Measurements from ENCODE around the gene GSX1.
A peak's percentile ranks its signal among the peaks of the same experiment; 100 is the strongest.
"Not testable (repeated sequence)": the region's sequence is repeated elsewhere in the genome, so short reads cannot be mapped to it uniquely, and the experiment has no call there.

GSX1 gene

GRCh38 chr13:27792393-27793218, at the start of gene GSX1:
Gene GSX1 (plus strand): TSS chr13:27792483. CDS start chr13:27792691, 208 bp downstream.
- no peak for DNase-seq (ENCODE audit: low spot score)

GRCh38 chr13:27744801-27745200, 47.5 kb upstream of the GSX1 start:
- no peak for DNase-seq (ENCODE audit: low spot score)

- DNase-seq (ENCODE audit: low spot score), result no peak
Observed at GRCh38 chr13:27745301-27745700, 47.0 kb upstream of the GSX1 start.

- not testable (repeated sequence) for DNase-seq (ENCODE audit: low spot score)
Observed at GRCh38 chr13:27748143-27748542, 44.1 kb upstream of the GSX1 start.

GRCh38 chr13:27751953-27752532, 40.2 kb upstream of the GSX1 start:
- no peak for DNase-seq (ENCODE audit: low spot score)

- no peak for DNase-seq (ENCODE audit: low spot score)
Observed at GRCh38 chr13:27765650-27766049, 26.6 kb upstream of the GSX1 start.

- DNase-seq (ENCODE audit: low spot score), result peak; percentile 39
Observed at GRCh38 chr13:27770809-27771208, 21.5 kb upstream of the GSX1 start.

GRCh38 chr13:27772651-27773425, 19.4 kb upstream of the GSX1 start:
- DNase-seq (ENCODE audit: low spot score), result no peak

- no peak for DNase-seq (ENCODE audit: low spot score)
Observed at GRCh38 chr13:27774169-27774568, 18.1 kb upstream of the GSX1 start.

GRCh38 chr13:27774651-27775050, 17.6 kb upstream of the GSX1 start:
- DNase-seq (ENCODE audit: low spot score), result no peak

- DNase-seq (ENCODE audit: low spot score), result no peak
Observed at GRCh38 chr13:27775943-27776342, 16.3 kb upstream of the GSX1 start.

- no peak for DNase-seq (ENCODE audit: low spot score)
Observed at GRCh38 chr13:27782151-27782550, 10.1 kb upstream of the GSX1 start.

GRCh38 chr13:27783111-27783510, 9.2 kb upstream of the GSX1 start:
- DNase-seq (ENCODE audit: low spot score), result peak; percentile 43

GRCh38 chr13:27788271-27788670, 4.0 kb upstream of the GSX1 start:
- no peak for DNase-seq (ENCODE audit: low spot score)

GRCh38 chr13:27789153-27789494, 3.2 kb upstream of the GSX1 start:
- no peak for DNase-seq (ENCODE audit: low spot score)

- no peak for DNase-seq (ENCODE audit: low spot score)
Observed at GRCh38 chr13:27789495-27790303, 2.6 kb upstream of the GSX1 start.

GRCh38 chr13:27790523-27790922, 1.8 kb upstream of the GSX1 start:
- DNase-seq (ENCODE audit: low spot score), result no peak

- DNase-seq (ENCODE audit: low spot score), result no peak
Observed at GRCh38 chr13:27791146-27791900, 960 bp upstream of the GSX1 start.

GRCh38 chr13:27791901-27792392, 336 bp upstream of the GSX1 start:
- no peak for DNase-seq (ENCODE audit: low spot score)

- DNase-seq (ENCODE audit: low spot score), result no peak
Observed at GRCh38 chr13:27793507-27794367, 1.5 kb downstream of the GSX1 start.
